GM20000 (cell line): ENCODE data around the gene SH3PXD2A.
"Not testable (repeated sequence)": the region's sequence is repeated elsewhere in the genome, so short reads cannot be mapped to it uniquely, and the experiment has no call there.

Source experiments
- DNase-seq: peaks from one replicate; pipeline ENCODE4 v3.0.0; 2012; ENCODE audit warnings: low spot score
- CTCF ChIP-seq: IDR thresholded peaks from 2 replicates; pipeline ENCODE4 v1.5.1; 2012; ENCODE audit warnings: mild to moderate bottlenecking, control low read depth; ENCODE audit errors: extremely low read depth, missing control alignments

SH3PXD2A gene

GRCh38 chr10:103765168-103765567 lies 90.2 kb downstream of the SH3PXD2A start:
- no peak for DNase-seq
- no peak for TF ChIP-seq CTCF

- no peak for DNase-seq
- TF ChIP-seq CTCF = no peak
Observed at GRCh38 chr10:103764296-103765088, 90.9 kb downstream of the SH3PXD2A start.

GRCh38 chr10:103763374-103764202 lies 91.8 kb downstream of the SH3PXD2A start:
- no peak for TF ChIP-seq CTCF
- DNase-seq = no peak

- no peak for TF ChIP-seq CTCF
- DNase-seq = no peak
Observed at GRCh38 chr10:103762916-103763315, 92.5 kb downstream of the SH3PXD2A start.

GRCh38 chr10:103762162-103762561 lies 93.2 kb downstream of the SH3PXD2A start:
- TF ChIP-seq CTCF = no peak
- DNase-seq = no peak

GRCh38 chr10:103761075-103761920 lies 94.1 kb downstream of the SH3PXD2A start:
- TF ChIP-seq CTCF = no peak
- no peak for DNase-seq

- DNase-seq = not testable (repeated sequence)
Observed at GRCh38 chr10:103760233-103760632, 95.1 kb downstream of the SH3PXD2A start.
